Measurements from ENCODE around the gene BRME1. TPM values are rescaled to one million over a fixed set of nuclear protein-coding genes. Genes with fewer than 3 reads are reported as not detected.

BRME1 gene
- total RNA-seq, 1 experiment from 2014 or later, result 13.9 TPM

DNA sequence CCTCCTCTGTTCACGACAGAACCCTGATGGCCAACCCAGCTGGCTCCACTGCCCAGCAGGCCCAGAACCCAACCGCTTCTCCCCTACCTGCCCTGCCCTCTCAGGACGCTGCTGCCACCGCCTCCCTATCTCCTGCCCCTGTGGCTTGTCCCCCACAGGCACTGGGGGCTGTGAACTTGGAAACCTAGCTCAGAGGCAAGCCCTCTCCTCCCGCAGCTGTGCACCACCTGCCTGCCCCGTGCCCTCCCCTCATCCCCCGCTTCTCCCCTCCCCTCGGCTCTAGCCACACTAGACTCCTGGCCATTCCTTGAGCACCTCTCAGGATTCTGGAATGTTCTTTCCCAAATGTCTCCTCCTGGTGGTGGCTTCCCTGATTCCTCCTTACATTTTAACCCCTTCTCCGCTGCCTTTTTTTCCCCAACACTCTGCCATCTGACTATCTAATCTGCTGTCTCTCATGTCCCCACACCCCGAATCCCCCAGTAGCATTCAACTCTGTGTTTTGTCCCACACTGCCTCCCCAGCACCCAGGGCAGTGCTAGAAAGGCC is 22.3 kb downstream of the BRME1 start:
- POLR2A ChIA-PET (ENCODE audit: unreplicated experiment), result no interaction called here
- Histone ChIP-seq H4K20me1 (ENCODE audit: insufficient read depth) (no peaks in the 10 kb centered on the region), H3K4me2 (no peak overlapping the region), H3K9me3 (ENCODE audit: insufficient read depth, low read depth) (no peaks in the 10 kb centered on the region), H3K9me2 (ENCODE audit: insufficient read depth) (no peaks in the 10 kb centered on the region), H3F3A (ENCODE audit: insufficient read depth, low read depth) (peaks cover 13% of the 10 kb centered on the region), H3K27ac (no peak overlapping the region), H2AFZ (no peak overlapping the region), H3K79me2 (ENCODE audit: low read depth) (no peaks in the 10 kb centered on the region), H3K4me3 (no peak overlapping the region), H3K27me3 (ENCODE audit: insufficient read depth, low read depth) (no peaks in the 10 kb centered on the region), H3K4me1 (replicated peaks; ENCODE audit: insufficient read depth) (peaks cover 34% of the 10 kb centered on the region), H3K36me3 (ENCODE audit: low read depth) (no peaks in the 10 kb centered on the region)
- intact Hi-C loops (cut with micrococcal nuclease; ENCODE audit: unreplicated experiment), result loop anchor here (5.0 kb wide), 1 partner anchor 324 kb away; the partner anchor contains the start of gene ADGRL1
- CTCF ChIA-PET, result no interaction called here
- no peak for TF ChIP-seq EZH2 (IDR thresholded peaks at IDR 0.05; ENCODE audit: low read depth)
- TF ChIP-seq, protein P1, sequence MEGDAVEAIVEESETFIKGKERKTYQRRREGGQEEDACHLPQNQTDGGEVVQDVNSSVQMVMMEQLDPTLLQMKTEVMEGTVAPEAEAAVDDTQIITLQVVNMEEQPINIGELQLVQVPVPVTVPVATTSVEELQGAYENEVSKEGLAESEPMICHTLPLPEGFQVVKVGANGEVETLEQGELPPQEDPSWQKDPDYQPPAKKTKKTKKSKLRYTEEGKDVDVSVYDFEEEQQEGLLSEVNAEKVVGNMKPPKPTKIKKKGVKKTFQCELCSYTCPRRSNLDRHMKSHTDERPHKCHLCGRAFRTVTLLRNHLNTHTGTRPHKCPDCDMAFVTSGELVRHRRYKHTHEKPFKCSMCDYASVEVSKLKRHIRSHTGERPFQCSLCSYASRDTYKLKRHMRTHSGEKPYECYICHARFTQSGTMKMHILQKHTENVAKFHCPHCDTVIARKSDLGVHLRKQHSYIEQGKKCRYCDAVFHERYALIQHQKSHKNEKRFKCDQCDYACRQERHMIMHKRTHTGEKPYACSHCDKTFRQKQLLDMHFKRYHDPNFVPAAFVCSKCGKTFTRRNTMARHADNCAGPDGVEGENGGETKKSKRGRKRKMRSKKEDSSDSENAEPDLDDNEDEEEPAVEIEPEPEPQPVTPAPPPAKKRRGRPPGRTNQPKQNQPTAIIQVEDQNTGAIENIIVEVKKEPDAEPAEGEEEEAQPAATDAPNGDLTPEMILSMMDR (conservative IDR thresholded peaks at IDR 0.05), result peak; percentile 35; the same call in 1 of the 2 replicates
- no peak for DNase-seq
- BruUV-seq (replicated peaks), result no TSS peak

DNA sequence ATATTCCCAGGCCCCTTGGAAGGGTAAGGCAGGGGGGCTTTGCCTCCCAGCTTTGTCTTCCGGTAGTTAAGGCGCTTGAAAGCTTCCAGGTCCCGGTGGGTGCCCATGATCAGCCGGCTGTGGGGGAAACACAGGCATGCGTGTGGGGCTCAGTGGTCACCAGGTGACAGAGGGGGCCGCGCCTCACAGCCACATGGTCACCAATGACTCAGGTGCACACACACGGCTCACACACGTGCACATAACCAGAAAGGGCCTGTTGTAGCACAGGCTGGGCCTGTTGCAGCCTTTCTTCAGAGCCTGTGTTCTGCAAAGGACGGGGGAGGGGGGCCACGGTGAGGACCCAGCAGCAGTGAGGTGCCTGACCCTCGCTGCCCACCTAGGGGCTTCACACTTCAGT is 23.1 kb downstream of the BRME1 start:
- TF ChIP-seq, protein P1 (conservative IDR thresholded peaks at IDR 0.05), result no peak
- no peak for TF ChIP-seq EZH2 (IDR thresholded peaks at IDR 0.05; ENCODE audit: low read depth)
- H3K4me1 ChIP-seq (replicated peaks; ENCODE audit: insufficient read depth), result peaks cover 27% of the 10 kb centered on the region
- ChIA-PET CTCF (no interaction called here), POLR2A (ENCODE audit: unreplicated experiment) (no interaction called here)
- H3K27me3 ChIP-seq (ENCODE audit: insufficient read depth, low read depth), result no peaks in the 10 kb centered on the region
- H3K4me2 ChIP-seq, result no peak overlapping the region
- no peak overlapping the region for H2AFZ ChIP-seq
- no peaks in the 10 kb centered on the region for H3K9me3 ChIP-seq (ENCODE audit: insufficient read depth, low read depth)
- H3K4me3 ChIP-seq, result no peak overlapping the region
- no peaks in the 10 kb centered on the region for H4K20me1 ChIP-seq (ENCODE audit: insufficient read depth)
- BruUV-seq (replicated peaks), result no TSS peak
- H3K9me2 ChIP-seq (ENCODE audit: insufficient read depth), result no peaks in the 10 kb centered on the region
- no peak overlapping the region for H3K27ac ChIP-seq
- H3K79me2 ChIP-seq (ENCODE audit: low read depth), result no peaks in the 10 kb centered on the region
- DNase-seq, result no peak
- intact Hi-C loops (cut with micrococcal nuclease; ENCODE audit: unreplicated experiment), result loop anchor here (5.0 kb wide), 1 partner anchor 324 kb away; the partner anchor contains the start of gene ADGRL1
- peaks cover 13% of the 10 kb centered on the region for H3F3A ChIP-seq (ENCODE audit: insufficient read depth, low read depth)
- H3K36me3 ChIP-seq (ENCODE audit: low read depth), result no peaks in the 10 kb centered on the region

DNA sequence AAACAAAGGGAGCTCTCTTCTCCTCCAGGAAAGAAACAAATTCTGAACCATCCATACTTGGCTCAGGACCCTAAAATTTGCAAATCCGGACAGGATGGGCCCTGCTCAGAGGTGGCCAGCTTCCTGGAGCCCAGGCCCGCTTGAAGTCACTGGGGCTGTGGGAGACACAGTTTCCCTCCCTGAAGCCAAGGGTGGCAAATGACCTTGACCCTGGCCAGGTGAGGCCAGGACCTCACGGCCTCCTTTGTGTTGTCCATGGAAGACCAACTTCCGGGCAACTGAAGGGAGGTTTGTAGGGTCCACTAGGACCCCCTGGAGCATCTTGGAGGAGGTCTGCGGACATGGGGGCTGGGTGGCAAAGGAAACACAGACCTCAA is 23.5 kb downstream of the BRME1 start:
- CTCF ChIA-PET, result no interaction called here
- Histone ChIP-seq H2AFZ (no peak overlapping the region), H3K9me3 (ENCODE audit: insufficient read depth, low read depth) (no peaks in the 10 kb centered on the region), H4K20me1 (ENCODE audit: insufficient read depth) (no peaks in the 10 kb centered on the region), H3K4me2 (no peak overlapping the region), H3K27me3 (ENCODE audit: insufficient read depth, low read depth) (no peaks in the 10 kb centered on the region), H3K9me2 (ENCODE audit: insufficient read depth) (no peaks in the 10 kb centered on the region), H3K4me1 (replicated peaks; ENCODE audit: insufficient read depth) (peaks cover 23% of the 10 kb centered on the region), H3K4me3 (no peak overlapping the region), H3F3A (ENCODE audit: insufficient read depth, low read depth) (peaks cover 13% of the 10 kb centered on the region), H3K36me3 (ENCODE audit: low read depth) (no peaks in the 10 kb centered on the region), H3K79me2 (ENCODE audit: low read depth) (no peaks in the 10 kb centered on the region), H3K27ac (no peak overlapping the region)
- intact Hi-C loops (cut with micrococcal nuclease; ENCODE audit: unreplicated experiment), result loop anchor here (5.0 kb wide), 1 partner anchor 325 kb away; the partner anchor contains the start of gene ADGRL1
- TF ChIP-seq, protein P1 (conservative IDR thresholded peaks at IDR 0.05), result no peak
- no peak for TF ChIP-seq EZH2 (IDR thresholded peaks at IDR 0.05; ENCODE audit: low read depth)
- no peak for DNase-seq
- BruUV-seq (replicated peaks), result no TSS peak
- POLR2A ChIA-PET (ENCODE audit: unreplicated experiment), result no interaction called here
